Activated naive CD8-positive, alpha-beta T cell treated with anti-CD3 and anti-CD28 coated beads, Interleukin-2, amount 50 U/mL, for 24 hours (primary cell): ENCODE results near the gene SORL1.
"Not testable (repeated sequence)": the region's sequence is repeated elsewhere in the genome, so short reads cannot be mapped to it uniquely, and the experiment has no call there.

Experiments
- ATAC-seq: fragments of 150-1000 bp; cut with Tn5 transposase; one replicate; pipeline ENCODE4 v1.10.0; 2021
- DNase-seq: peaks from one replicate; pipeline ENCODE4 v3.0.0; 2021
- H3K27ac Mint-ChIP-seq: one replicate; pipeline ENCODE4 v1.8.0; 2021; ENCODE audit warnings: mild to moderate bottlenecking, mixed read lengths
- H3K27me3 Mint-ChIP-seq: one replicate; pipeline ENCODE4 v1.8.0; 2021; ENCODE audit warnings: mixed read lengths
- H3K36me3 Mint-ChIP-seq: one replicate; pipeline ENCODE4 v1.8.0; 2021; ENCODE audit warnings: low read depth, mixed read lengths
- H3K4me1 Mint-ChIP-seq: one replicate; pipeline ENCODE4 v1.8.0; 2021; ENCODE audit warnings: mixed read lengths
- H3K4me3 Mint-ChIP-seq: one replicate; pipeline ENCODE4 v1.8.0; 2021; ENCODE audit warnings: mild to moderate bottlenecking, moderate library complexity, mixed read lengths
- H3K9me3 Mint-ChIP-seq: one replicate; pipeline ENCODE4 v1.8.0; 2021; ENCODE audit warnings: mixed read lengths

Gene SORL1

GRCh38 chr11:121483805-121484480 lies 31.8 kb downstream of the SORL1 start:
- no peaks in the 10 kb centered on the region for H3K27me3 Mint-ChIP-seq
- no peak for DNase-seq
- H3K4me1 Mint-ChIP-seq: peaks cover 46% of the 10 kb centered on the region
- ATAC-seq: no peak
- peak overlapping the region; percentile 99 for H3K27ac Mint-ChIP-seq
- H3K4me3 Mint-ChIP-seq: no peak overlapping the region
- H3K36me3 Mint-ChIP-seq: peaks cover 32% of the 10 kb centered on the region
- H3K9me3 Mint-ChIP-seq: no peaks in the 10 kb centered on the region

- ATAC-seq: no peak
- Mint-ChIP-seq H3K4me3 (no peak overlapping the region), H3K4me1 (peaks cover 55% of the 10 kb centered on the region), H3K9me3 (no peaks in the 10 kb centered on the region), H3K27me3 (no peaks in the 10 kb centered on the region), H3K36me3 (peaks cover 43% of the 10 kb centered on the region), H3K27ac (peak overlapping the region; percentile 1)
- DNase-seq: no peak
Observed at GRCh38 chr11:121485216-121485615, 33.1 kb downstream of the SORL1 start.

DNA sequence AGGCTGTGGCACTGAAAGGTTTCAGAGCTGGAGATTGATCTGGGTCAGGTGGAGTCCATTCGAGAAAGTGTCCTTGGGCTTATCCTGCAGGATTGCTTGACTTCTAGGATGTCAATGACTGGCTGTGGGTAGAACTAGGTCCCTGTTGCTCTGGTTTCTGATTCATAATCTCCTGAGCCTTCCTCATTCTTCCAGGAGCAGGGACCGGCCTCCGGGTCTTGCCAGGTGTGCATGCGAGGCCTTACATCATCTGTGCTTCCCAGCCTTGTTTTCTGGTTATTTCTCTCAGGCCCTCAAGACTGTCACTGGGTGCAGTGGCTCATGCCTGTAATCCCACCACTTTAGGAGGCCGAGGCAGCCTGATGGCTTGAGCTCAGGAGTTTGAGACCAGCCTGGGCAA lies 33.9 kb downstream of the SORL1 start:
- no peak for ATAC-seq

GRCh38 chr11:121487191-121487590 lies 35.1 kb downstream of the SORL1 start:
- H3K36me3 Mint-ChIP-seq: peaks cover 52% of the 10 kb centered on the region
- H3K27ac Mint-ChIP-seq: no peak overlapping the region

More for the DNA sequence above, 33.9 kb downstream of the SORL1 start:
- no peak for DNase-seq
- Mint-ChIP-seq H3K27ac (no peak overlapping the region), H3K4me1 (peaks cover 57% of the 10 kb centered on the region), H3K36me3 (peaks cover 46% of the 10 kb centered on the region), H3K4me3 (no peak overlapping the region), H3K9me3 (no peaks in the 10 kb centered on the region), H3K27me3 (no peaks in the 10 kb centered on the region)

GRCh38 chr11:121488170-121488569 lies 36.1 kb downstream of the SORL1 start:
- H3K36me3 Mint-ChIP-seq: peaks cover 56% of the 10 kb centered on the region
- ATAC-seq: no peak
- H3K27ac Mint-ChIP-seq: peak overlapping the region; percentile 8
- no peak overlapping the region for H3K4me3 Mint-ChIP-seq
- H3K4me1 Mint-ChIP-seq: peaks cover 53% of the 10 kb centered on the region
- H3K9me3 Mint-ChIP-seq: no peaks in the 10 kb centered on the region
- no peaks in the 10 kb centered on the region for H3K27me3 Mint-ChIP-seq
- DNase-seq: no peak

More at GRCh38 chr11:121487191-121487590, 35.1 kb downstream of the SORL1 start:
- ATAC-seq (no peak), DNase-seq (no peak)
- no peaks in the 10 kb centered on the region for H3K27me3 Mint-ChIP-seq
- H3K9me3 Mint-ChIP-seq: no peaks in the 10 kb centered on the region
- no peak overlapping the region for H3K4me3 Mint-ChIP-seq
- peaks cover 58% of the 10 kb centered on the region for H3K4me1 Mint-ChIP-seq

DNA sequence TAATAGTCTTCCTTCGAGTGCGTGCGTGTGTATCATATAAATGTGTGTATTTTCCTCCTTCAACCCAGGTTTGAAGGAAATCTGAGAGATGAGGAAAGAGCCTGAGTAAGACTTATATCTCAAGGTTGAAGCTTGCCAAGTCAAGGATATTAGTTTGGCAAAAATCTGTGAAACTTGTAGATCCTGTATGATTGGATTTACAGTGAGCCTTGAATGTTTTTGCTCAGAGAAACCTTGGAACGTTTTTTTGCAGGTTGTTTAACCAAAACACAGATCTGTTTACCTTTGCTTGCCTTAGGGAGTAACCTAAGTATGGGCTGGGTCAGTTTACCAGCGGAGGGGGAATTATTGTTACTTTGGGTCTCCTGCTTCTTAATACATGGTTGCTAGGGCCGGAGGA lies 36.5 kb downstream of the SORL1 start:
- no peak for ATAC-seq
- no peaks in the 10 kb centered on the region for H3K27me3 Mint-ChIP-seq
- peaks cover 58% of the 10 kb centered on the region for H3K36me3 Mint-ChIP-seq
- H3K27ac Mint-ChIP-seq: peak overlapping the region; percentile 8
- H3K4me3 Mint-ChIP-seq: no peak overlapping the region
- no peaks in the 10 kb centered on the region for H3K9me3 Mint-ChIP-seq
- peaks cover 53% of the 10 kb centered on the region for H3K4me1 Mint-ChIP-seq
- no peak for DNase-seq

DNA sequence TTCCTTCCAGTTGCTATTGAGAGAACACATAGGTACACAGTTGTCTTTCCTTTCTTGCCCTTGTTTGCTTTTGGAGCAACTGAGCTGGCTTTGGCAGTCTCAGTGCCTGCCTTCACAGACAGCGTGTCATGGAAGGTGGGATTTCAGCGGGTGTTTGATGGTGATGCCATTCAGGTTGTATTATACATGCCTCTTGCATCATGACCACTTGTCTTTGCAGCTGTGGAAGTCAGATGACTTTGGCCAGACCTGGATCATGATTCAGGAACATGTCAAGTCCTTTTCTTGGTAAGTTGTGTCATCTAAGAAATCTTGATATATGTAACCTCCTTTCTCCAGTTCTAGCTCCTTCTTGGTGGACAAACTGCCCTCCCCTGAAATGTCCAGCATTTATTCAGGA lies 37.7 kb downstream of the SORL1 start:
- Mint-ChIP-seq H3K27me3 (no peaks in the 10 kb centered on the region), H3K27ac (no peak overlapping the region), H3K9me3 (no peaks in the 10 kb centered on the region), H3K4me1 (peaks cover 56% of the 10 kb centered on the region), H3K4me3 (no peak overlapping the region), H3K36me3 (peaks cover 51% of the 10 kb centered on the region)
- ATAC-seq: no peak
- no peak for DNase-seq

DNA sequence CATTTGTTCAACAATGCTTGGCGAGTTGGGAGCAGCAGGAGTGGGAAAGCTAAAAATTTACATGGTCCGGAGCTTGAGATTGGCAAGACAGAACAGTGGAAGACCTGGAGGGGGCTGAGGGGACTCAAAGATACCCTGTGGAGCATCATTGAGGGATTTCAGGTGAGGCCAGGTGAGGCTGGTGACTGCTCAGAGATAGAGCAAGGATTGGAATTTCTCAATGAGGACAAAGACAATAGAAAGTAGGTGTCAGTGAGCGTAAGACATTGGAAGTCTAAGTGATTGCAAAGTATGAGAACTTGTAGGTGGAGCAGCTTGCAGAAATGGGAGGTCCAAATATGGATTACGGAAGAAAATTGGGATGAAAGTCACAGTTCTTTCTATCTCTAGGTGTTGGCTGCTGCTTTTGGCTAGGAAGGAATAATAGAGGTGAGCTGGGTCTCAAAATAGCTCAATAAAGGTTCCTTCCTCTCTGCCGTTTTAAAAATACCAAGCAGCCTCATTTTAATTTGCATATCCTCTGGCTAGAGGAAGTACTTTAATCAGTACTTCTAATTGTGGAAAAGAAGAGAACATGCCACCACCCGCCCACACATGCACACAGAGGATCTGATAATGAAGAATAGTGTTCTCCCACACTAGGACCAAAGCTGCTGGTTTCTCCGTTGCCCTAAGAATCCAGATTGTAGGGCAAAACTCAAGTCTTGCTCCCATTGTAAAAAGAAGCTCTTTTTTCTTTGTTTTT lies 42.4 kb downstream of the SORL1 start:
- Mint-ChIP-seq H3K9me3 (no peaks in the 10 kb centered on the region), H3K4me1 (peaks cover 63% of the 10 kb centered on the region), H3K27me3 (no peaks in the 10 kb centered on the region), H3K36me3 (peaks cover 48% of the 10 kb centered on the region), H3K4me3 (peak overlapping the region; percentile 47), H3K27ac (peak overlapping the region; percentile 74)
- DNase-seq (peak; percentile 59), ATAC-seq (peak; percentile 90)

DNA sequence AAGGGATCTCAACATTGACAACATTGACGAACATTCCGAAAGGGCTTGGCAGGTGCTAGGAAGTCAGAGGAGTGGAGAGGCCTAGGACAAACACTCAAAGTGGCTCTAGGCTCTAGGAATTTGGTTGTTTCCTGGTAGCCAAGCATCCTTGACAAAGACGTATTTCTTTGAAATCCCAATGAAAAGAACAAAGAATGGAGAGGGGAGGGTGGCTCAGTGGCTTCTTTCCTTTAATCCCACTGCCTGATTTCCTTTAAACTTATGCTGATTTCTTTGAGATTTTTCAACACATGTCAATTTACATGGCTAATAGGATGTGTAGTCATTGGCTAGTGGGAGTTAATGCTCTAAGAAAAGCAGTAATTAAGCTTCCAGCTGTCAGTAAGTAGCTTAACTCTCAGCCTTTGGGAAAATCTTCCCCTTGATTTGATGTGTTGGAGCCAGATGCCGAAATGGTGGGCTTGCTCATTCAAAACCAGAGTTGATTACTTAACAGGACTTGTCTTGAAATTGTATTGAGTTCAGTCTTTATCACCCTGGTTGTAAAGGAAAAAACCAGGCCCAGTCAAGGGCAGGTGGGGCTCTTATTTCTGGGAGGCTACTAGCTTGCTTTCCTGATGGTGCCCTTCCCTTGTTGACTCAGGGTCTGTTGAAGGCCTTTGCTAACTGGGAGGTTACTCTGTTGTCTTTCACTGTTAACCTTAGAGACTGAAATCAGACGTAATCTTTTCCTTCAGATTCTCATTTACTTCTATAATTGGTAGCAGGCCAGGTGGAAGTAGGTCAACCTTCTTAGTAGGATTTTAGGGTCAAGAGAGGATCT lies 45.3 kb downstream of the SORL1 start:
- Mint-ChIP-seq H3K9me3 (peaks cover 5% of the 10 kb centered on the region), H3K4me3 (no peak overlapping the region), H3K36me3 (peaks cover 44% of the 10 kb centered on the region), H3K4me1 (peaks cover 68% of the 10 kb centered on the region), H3K27ac (no peak overlapping the region), H3K27me3 (no peaks in the 10 kb centered on the region)
- DNase-seq (no peak), ATAC-seq (no peak)

DNA sequence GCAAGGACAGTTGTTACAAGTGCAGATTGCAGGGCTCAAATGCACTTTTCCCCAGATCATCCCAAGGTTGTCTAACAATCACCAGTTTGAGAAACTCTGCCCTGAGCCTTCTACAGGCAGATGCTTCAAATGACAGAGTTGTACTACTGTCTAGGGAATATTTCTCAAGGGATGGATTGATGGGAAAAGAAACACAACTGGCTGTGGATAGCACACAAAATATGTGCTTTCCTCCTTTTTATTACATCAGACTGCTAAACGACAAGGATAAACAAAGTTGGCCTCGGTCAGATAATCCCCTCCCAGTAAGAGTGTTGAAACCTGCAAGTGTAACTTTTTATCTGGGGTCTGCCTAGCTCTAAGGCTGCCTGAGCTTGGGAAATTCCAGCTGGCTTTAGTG lies 47.3 kb downstream of the SORL1 start:
- Mint-ChIP-seq H3K4me1 (peaks cover 51% of the 10 kb centered on the region), H3K4me3 (no peak overlapping the region), H3K27me3 (no peaks in the 10 kb centered on the region), H3K27ac (no peak overlapping the region), H3K9me3 (peaks cover 5% of the 10 kb centered on the region), H3K36me3 (peaks cover 57% of the 10 kb centered on the region)
- DNase-seq: no peak
- no peak for ATAC-seq

GRCh38 chr11:121500275-121500674 lies 48.2 kb downstream of the SORL1 start:
- DNase-seq: no peak
- Mint-ChIP-seq H3K27me3 (no peaks in the 10 kb centered on the region), H3K9me3 (peaks cover 11% of the 10 kb centered on the region), H3K36me3 (peaks cover 66% of the 10 kb centered on the region), H3K27ac (no peak overlapping the region), H3K4me1 (peaks cover 45% of the 10 kb centered on the region), H3K4me3 (no peak overlapping the region)
- ATAC-seq: peak; percentile 57

DNA sequence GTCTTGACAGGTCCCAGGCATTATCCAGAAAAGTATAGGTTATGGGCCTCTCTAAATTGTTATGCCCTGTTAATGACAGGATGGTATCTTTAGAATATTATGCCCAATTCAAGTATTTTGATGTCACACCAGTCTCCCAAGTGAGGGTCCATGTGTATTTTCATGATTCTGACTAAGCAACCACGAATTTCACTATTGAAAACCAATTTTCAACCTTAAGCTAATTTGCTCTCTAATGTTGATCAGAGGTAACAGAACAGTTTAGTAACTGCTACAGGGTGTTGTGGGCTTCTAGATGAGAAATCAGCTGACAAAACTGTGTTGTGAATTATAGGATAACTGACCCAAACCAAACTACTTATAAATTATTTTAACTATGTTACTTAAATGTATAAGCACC lies 48.6 kb downstream of the SORL1 start:
- ATAC-seq (peak; percentile 49), DNase-seq (no peak)
- Mint-ChIP-seq H3K4me3 (no peak overlapping the region), H3K9me3 (peaks cover 16% of the 10 kb centered on the region), H3K27me3 (no peaks in the 10 kb centered on the region), H3K4me1 (peaks cover 41% of the 10 kb centered on the region), H3K36me3 (peaks cover 68% of the 10 kb centered on the region), H3K27ac (peak overlapping the region; percentile 33)

GRCh38 chr11:121503051-121503450 lies 50.9 kb downstream of the SORL1 start:
- ATAC-seq: no peak
- Mint-ChIP-seq H3K27me3 (no peaks in the 10 kb centered on the region), H3K36me3 (peaks cover 70% of the 10 kb centered on the region), H3K4me1 (peaks cover 41% of the 10 kb centered on the region), H3K9me3 (peaks cover 24% of the 10 kb centered on the region), H3K4me3 (no peak overlapping the region), H3K27ac (no peak overlapping the region)
- no peak for DNase-seq

- not testable (repeated sequence) for H3K27ac Mint-ChIP-seq, DNase-seq, ATAC-seq, H3K27me3 Mint-ChIP-seq, H3K4me3 Mint-ChIP-seq
- H3K4me1 Mint-ChIP-seq: peaks cover 44% of the 10 kb centered on the region
- peaks cover 72% of the 10 kb centered on the region for H3K36me3 Mint-ChIP-seq
- peaks cover 22% of the 10 kb centered on the region for H3K9me3 Mint-ChIP-seq
Observed at GRCh38 chr11:121506237-121506636, 54.1 kb downstream of the SORL1 start.
